Measurements from ENCODE around the gene SARM1. TPM values are rescaled to one million over a fixed set of nuclear protein-coding genes. Genes with fewer than 3 reads are reported as not detected.

The SARM1 gene
- total and polyA plus RNA-seq, 2 of the 13 experiments (the other 11 are each of a cell fraction or from before 2014, with no cell fraction given): 0.73 to 0.86 TPM

GRCh38 chr17:28405632-28406472 is 34.4 kb downstream of the SARM1 start, which contains the start of gene SLC46A1 (continued):
- TF ChIP-seq, protein P1, sequence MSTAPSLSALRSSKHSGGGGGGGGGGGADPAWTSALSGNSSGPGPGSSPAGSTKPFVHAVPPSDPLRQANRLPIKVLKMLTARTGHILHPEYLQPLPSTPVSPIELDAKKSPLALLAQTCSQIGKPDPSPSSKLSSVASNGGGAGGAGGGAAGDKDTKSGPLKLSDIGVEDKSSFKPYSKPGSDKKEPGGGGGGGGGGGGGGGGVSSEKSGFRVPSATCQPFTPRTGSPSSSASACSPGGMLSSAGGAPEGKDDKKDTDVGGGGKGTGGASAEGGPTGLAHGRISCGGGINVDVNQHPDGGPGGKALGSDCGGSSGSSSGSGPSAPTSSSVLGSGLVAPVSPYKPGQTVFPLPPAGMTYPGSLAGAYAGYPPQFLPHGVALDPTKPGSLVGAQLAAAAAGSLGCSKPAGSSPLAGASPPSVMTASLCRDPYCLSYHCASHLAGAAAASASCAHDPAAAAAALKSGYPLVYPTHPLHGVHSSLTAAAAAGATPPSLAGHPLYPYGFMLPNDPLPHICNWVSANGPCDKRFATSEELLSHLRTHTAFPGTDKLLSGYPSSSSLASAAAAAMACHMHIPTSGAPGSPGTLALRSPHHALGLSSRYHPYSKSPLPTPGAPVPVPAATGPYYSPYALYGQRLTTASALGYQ (CRISPR knock-in tag; IDR thresholded peaks at IDR 0.05): no peak; the same call in 1 of the 2 replicates
- TF ChIP-seq ZNF572 (CRISPR knock-in tag; IDR thresholded peaks at IDR 0.05) (no peak), ZC3H13 (CRISPR knock-in tag; IDR thresholded peaks at IDR 0.05) (peak; percentile 81; the same call in 1 of the 2 replicates), ZNF589 (CRISPR knock-in tag; conservative IDR thresholded peaks at IDR 0.05) (no peak), ARNT (IDR thresholded peaks at IDR 0.05) (no peak), CSRNP2 (CRISPR knock-in tag; conservative IDR thresholded peaks at IDR 0.05; ENCODE audit: low read depth) (no peak), PCBP2 (optimal IDR thresholded peaks at IDR 0.05; ENCODE audit: low read depth, low read length, poor library complexity, severe bottlenecking) (no peak), TRAFD1 (CRISPR knock-in tag; IDR thresholded peaks at IDR 0.05; ENCODE audit: borderline replicate concordance) (no peak), TP53 (CRISPR knock-in tag; conservative IDR thresholded peaks at IDR 0.05) (no peak), CHD4 (IDR thresholded peaks at IDR 0.05; ENCODE audit: borderline replicate concordance, low read length) (no peak), ZNF839 (CRISPR knock-in tag; IDR thresholded peaks at IDR 0.05; ENCODE audit: borderline replicate concordance) (no peak), CBX5 (CRISPR knock-in tag; IDR thresholded peaks at IDR 0.05; ENCODE audit: borderline replicate concordance) (no peak), ZNF629 (CRISPR knock-in tag; conservative IDR thresholded peaks at IDR 0.05) (no peak), ZKSCAN5 (CRISPR knock-in tag; IDR thresholded peaks at IDR 0.05) (no peak), RARG (CRISPR knock-in tag; IDR thresholded peaks at IDR 0.05; ENCODE audit: low read depth) (no peak), EEA1 (CRISPR knock-in tag; IDR thresholded peaks at IDR 0.05; ENCODE audit: borderline replicate concordance) (peak; percentile 72; the same call in 1 of the 2 replicates), ZNF253 (CRISPR knock-in tag; IDR thresholded peaks at IDR 0.05; ENCODE audit: borderline replicate concordance) (no peak), ZNF703 (CRISPR knock-in tag; IDR thresholded peaks at IDR 0.05; ENCODE audit: borderline replicate concordance) (no peak), ZNF569 (CRISPR knock-in tag; IDR thresholded peaks at IDR 0.05; ENCODE audit: borderline replicate concordance) (no peak), ZNF446 (CRISPR knock-in tag; IDR thresholded peaks at IDR 0.05) (no peak), NAIF1 (CRISPR knock-in tag; IDR thresholded peaks at IDR 0.05; ENCODE audit: borderline replicate concordance) (no peak), NFYC (CRISPR knock-in tag; IDR thresholded peaks at IDR 0.05) (no peak), TAF15 (IDR thresholded peaks at IDR 0.05; ENCODE audit: low read depth, low read length, poor library complexity, severe bottlenecking) (no peak)
- TF ChIP-seq, protein P2, sequence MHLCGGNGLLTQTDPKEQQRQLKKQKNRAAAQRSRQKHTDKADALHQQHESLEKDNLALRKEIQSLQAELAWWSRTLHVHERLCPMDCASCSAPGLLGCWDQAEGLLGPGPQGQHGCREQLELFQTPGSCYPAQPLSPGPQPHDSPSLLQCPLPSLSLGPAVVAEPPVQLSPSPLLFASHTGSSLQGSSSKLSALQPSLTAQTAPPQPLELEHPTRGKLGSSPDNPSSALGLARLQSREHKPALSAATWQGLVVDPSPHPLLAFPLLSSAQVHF (CRISPR knock-in tag; IDR thresholded peaks at IDR 0.05): no peak
